HT1080 (cell line): ENCODE measurements around the gene LEP. TPM values are rescaled to one million over a fixed set of nuclear protein-coding genes. Genes with fewer than 3 reads are reported as not detected.
"Not testable (repeated sequence)": the region's sequence is repeated elsewhere in the genome, so short reads cannot be mapped to it uniquely, and the experiment has no call there.

Source experiments
- DNase-seq: peaks from one replicate; pipeline ENCODE4 v3.0.0-alpha.2; 2015; ENCODE audit warnings: low read depth
- total RNA-seq: library from RNA; depleted of rRNA; stranded (reverse); fragments of >200 nt; shearing (Covaris generic); gene quantifications from 2 replicates; pipeline ENCODE4 v1.2.3, GENCODE V29; 2014

LEP gene
- total RNA-seq, 1 experiment from 2014 or later = not detected

GRCh38 chr7:128271471-128271941 lies 30.4 kb downstream of the LEP start:
- no peak for DNase-seq

GRCh38 chr7:128271942-128272481 lies 30.9 kb downstream of the LEP start:
- DNase-seq = no peak

GRCh38 chr7:128274246-128274883 lies 33.3 kb downstream of the LEP start:
- no peak for DNase-seq

GRCh38 chr7:128274884-128275603 lies 34.0 kb downstream of the LEP start:
- DNase-seq = no peak

- no peak for DNase-seq
Measured at GRCh38 chr7:128275681-128276080, 34.6 kb downstream of the LEP start.

GRCh38 chr7:128278366-128278765 lies 37.3 kb downstream of the LEP start:
- DNase-seq = no peak

GRCh38 chr7:128279124-128279713 lies 38.1 kb downstream of the LEP start:
- no peak for DNase-seq

- not testable (repeated sequence) for DNase-seq
Measured at GRCh38 chr7:128280451-128280850, 39.4 kb downstream of the LEP start.

GRCh38 chr7:128281605-128282380 lies 40.7 kb downstream of the LEP start:
- DNase-seq = no peak

GRCh38 chr7:128284102-128284501 lies 43.0 kb downstream of the LEP start:
- no peak for DNase-seq

- no peak for DNase-seq
Measured at GRCh38 chr7:128287556-128287955, 46.5 kb downstream of the LEP start.

GRCh38 chr7:128298004-128298403 lies 56.9 kb downstream of the LEP start:
- DNase-seq = not testable (repeated sequence)

- no peak for DNase-seq
Measured at GRCh38 chr7:128299109-128299607, 58.1 kb downstream of the LEP start.

- DNase-seq = no peak
Measured at GRCh38 chr7:128302139-128302538, 61.1 kb downstream of the LEP start.

GRCh38 chr7:128303133-128303532 lies 62.1 kb downstream of the LEP start:
- DNase-seq = no peak

- DNase-seq = no peak
Measured at GRCh38 chr7:128303643-128304042, 62.6 kb downstream of the LEP start.

- no peak for DNase-seq
Measured at GRCh38 chr7:128304212-128304611, 63.1 kb downstream of the LEP start.

- DNase-seq = no peak
Measured at GRCh38 chr7:128307061-128307460, 66.0 kb downstream of the LEP start.
